ENCODE data around the gene ZNF134. TPM values are rescaled to one million over a fixed set of nuclear protein-coding genes. Genes with fewer than 3 reads are reported as not detected.

The ZNF134 gene
- 36.0 and 48.8 TPM in 2 replicates for total RNA-seq (2014; rRNA removed; shearing (Covaris generic))

- DNase-seq (ENCODE audit: low spot score): peak; percentile 96
These were observed at the start of gene ZNF134 for GRCh38 chr19:57613941-57614743. TSS of gene ZNF134 (plus strand) at chr19:57614242. CDS start at chr19:57619469, 5,227 bp downstream.

- peak; percentile 29 for DNase-seq (ENCODE audit: low spot score)
These were observed 47.4 kb upstream of the ZNF134 start for GRCh38 chr19:57566396-57567265.

- DNase-seq (ENCODE audit: low spot score): no peak
These were observed 43.3 kb upstream of the ZNF134 start for GRCh38 chr19:57570707-57571106.

- DNase-seq (ENCODE audit: low spot score): no peak
These were observed 41.6 kb upstream of the ZNF134 start for GRCh38 chr19:57572415-57572947.

GRCh38 chr19:57576661-57577060, 37.4 kb upstream of the ZNF134 start:
- no peak for DNase-seq (ENCODE audit: low spot score)

- DNase-seq (ENCODE audit: low spot score): peak; percentile 99
These were observed 35.4 kb upstream of the ZNF134 start, which contains the start of gene ZNF416 for GRCh38 chr19:57578487-57579205. TSS of gene ZNF416 (minus strand) at chr19:57578911. CDS start at chr19:57578704, 207 bp downstream.

GRCh38 chr19:57583104-57583520, 30.9 kb upstream of the ZNF134 start:
- no peak for DNase-seq (ENCODE audit: low spot score)

- DNase-seq (ENCODE audit: low spot score): no peak
These were observed 30.3 kb upstream of the ZNF134 start, which contains the start of gene ZIK1 for GRCh38 chr19:57583521-57584416. TSS of gene ZIK1 (plus strand) at chr19:57584145. CDS start at chr19:57584357, 212 bp downstream.

GRCh38 chr19:57587529-57587928, 26.5 kb upstream of the ZNF134 start:
- DNase-seq (ENCODE audit: low spot score): peak; percentile 96

GRCh38 chr19:57599377-57599760, 14.7 kb upstream of the ZNF134 start:
- DNase-seq (ENCODE audit: low spot score): no peak

- peak; percentile 97 for DNase-seq (ENCODE audit: low spot score)
These were observed 14.2 kb upstream of the ZNF134 start, which contains the start of gene ZNF530 for GRCh38 chr19:57599761-57600383. TSS of gene ZNF530 (plus strand) at chr19:57599885. CDS start at chr19:57604346, 4,461 bp downstream.

GRCh38 chr19:57606931-57607330, 7.1 kb upstream of the ZNF134 start:
- DNase-seq (ENCODE audit: low spot score): no peak

GRCh38 chr19:57611113-57611512, 2.9 kb upstream of the ZNF134 start:
- DNase-seq (ENCODE audit: low spot score): no peak

GRCh38 chr19:57615346-57615745, 1.3 kb downstream of the ZNF134 start:
- peak; percentile 22 for DNase-seq (ENCODE audit: low spot score)

GRCh38 chr19:57620673-57621348, 6.8 kb downstream of the ZNF134 start:
- DNase-seq (ENCODE audit: low spot score): peak; percentile 19

GRCh38 chr19:57623091-57623490, 9.0 kb downstream of the ZNF134 start:
- DNase-seq (ENCODE audit: low spot score): no peak

- DNase-seq (ENCODE audit: low spot score): peak; percentile 96
These were observed 19.2 kb downstream of the ZNF134 start, which contains the start of gene ZNF211 for GRCh38 chr19:57632987-57633831. TSS of gene ZNF211 (plus strand) at chr19:57633168. CDS start at chr19:57633347, 179 bp downstream.

- no peak for DNase-seq (ENCODE audit: low spot score)
These were observed 19.7 kb downstream of the ZNF134 start for GRCh38 chr19:57633832-57634131.

All from A172 (cell line).